Measurements from ENCODE around the gene PIK3C2B. TPM values are rescaled to one million over a fixed set of nuclear protein-coding genes. Genes with fewer than 3 reads are reported as not detected.

Gene PIK3C2B
- polyA plus RNA-seq, 5 donors: 25.5 to 45.7 (median 38.6) TPM

DNA sequence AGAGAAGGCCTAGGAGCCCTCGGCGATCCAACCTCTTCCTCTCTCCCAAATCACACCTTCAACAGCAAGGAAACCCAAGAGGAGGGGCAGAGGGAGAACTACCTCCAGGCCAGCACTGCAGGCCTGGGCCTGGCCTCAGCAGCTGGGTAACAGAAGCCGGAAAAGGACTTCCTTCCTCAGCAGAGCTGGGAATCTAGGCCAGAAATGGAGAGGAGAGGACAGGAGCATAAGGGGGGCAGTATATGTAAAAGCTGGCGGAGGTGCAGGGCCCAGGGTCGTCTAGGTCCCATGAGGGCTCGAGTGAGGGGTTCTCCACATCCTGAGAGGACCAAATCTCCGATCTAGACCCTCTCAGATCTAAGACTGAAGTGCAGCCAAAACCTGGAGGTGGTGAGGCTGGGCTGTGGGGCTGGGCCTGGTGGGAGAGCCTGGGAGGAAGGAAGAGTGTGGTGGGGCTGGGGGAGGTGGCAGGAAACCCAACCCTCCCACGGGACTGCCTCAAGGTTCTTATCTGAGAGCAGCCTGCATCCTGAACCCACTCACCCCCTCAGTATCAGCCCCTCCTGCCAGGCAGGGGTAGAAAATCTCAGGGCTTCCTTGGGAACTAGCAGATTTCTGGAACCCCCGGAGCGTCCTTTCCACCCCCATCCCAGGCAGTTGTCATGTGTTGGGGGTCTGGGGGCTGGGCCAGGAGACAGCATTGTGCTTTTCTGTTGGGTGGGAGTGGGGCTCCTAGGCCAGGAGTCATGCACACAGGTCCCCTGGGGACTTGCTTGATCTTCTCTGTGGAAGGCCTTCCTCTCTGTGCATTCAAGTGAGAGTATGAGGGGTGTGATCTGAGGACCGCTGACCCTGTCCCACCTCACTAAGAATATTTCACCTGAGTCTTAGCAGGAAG lies 33.0 kb downstream of the PIK3C2B start:
- DNase-seq: no peak

DNA sequence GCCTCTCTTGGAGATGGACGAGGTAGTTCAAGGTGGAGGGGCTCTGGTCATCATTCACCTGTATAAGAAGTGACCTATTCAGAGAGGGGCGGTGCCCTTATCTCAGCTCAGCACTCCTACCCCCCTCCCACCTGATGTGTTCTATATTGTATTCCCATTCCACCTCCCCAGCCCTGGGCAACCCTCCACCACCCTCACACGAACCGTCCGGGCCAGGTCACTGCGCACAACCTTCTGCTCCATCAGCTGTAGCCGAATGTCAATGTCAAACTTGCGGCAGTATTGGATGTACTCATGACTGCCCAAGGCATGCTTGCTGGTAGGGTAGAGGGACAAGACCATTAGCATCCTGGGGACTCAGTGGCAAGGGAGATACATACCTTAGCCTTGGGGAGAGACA lies 34.3 kb downstream of the PIK3C2B start:
- DNase-seq: no peak

DNA sequence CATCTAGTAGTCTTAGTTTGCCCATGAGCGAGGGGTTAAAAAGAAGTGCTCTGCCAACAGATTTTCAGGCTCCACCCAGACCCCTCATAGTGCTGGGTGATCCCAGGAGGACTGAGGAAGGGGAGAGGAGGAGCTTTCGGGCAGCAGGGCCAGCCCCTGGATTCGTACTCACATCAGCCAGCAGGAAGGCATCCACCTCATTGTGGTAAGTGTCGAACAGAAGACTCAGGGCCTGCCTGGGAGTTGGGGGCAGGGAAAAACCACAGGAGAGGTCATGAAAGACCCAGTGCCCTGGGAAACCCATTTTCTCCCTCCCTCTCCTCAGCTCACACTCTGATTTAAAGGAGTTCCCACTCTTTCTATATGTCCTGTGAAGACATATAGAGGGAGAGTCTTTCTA lies 34.9 kb downstream of the PIK3C2B start:
- DNase-seq: no peak

DNA sequence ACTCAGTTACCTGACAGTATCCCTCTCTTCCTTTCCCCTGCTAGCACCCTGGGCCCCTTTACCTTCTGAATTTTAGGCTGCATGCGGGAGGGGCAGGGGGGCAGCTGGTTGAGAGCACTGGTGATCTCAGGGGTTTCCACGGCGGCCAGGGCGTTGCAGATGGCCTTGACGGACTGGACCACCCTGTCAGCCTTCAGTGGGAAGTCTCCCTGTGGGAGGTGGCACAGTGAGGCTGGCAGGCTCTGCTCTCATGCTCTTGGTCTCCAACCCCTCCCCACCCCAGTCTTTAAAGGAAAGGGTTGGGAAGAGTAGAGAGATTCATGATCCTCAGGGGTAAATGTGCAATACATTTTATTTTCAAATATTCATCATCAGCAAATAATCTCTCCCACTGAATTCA lies 36.9 kb downstream of the PIK3C2B start:
- no peak for DNase-seq

DNA sequence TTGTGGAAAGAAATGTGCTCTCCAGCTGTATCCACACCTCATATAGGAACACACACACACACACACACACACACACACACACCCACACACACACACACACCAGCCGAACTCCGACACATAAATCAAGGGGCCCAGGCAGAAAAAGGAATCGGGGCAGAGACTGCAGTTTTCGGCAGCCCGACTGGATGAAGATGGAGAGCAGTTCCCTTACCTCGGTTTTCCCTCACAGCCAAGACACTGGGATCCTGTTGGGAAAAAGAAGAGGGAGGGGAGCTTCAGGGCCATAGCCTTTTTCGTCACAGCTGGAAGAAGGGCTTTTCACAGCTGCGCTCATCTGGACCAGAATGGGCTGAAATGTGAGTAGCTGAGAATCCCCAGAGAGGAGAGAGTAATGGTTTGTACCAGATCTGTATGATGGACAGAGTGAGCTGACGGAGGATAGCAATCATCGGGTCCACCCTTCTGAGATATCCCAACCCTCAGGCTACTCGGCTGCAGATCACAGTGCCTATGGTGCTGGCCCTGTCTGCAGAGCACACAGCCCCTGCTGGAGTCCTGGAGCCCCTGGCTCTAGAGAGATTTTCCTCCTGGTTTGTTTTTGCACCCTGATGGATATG lies 37.7 kb downstream of the PIK3C2B start:
- DNase-seq: peak; percentile 51 to 64

DNA sequence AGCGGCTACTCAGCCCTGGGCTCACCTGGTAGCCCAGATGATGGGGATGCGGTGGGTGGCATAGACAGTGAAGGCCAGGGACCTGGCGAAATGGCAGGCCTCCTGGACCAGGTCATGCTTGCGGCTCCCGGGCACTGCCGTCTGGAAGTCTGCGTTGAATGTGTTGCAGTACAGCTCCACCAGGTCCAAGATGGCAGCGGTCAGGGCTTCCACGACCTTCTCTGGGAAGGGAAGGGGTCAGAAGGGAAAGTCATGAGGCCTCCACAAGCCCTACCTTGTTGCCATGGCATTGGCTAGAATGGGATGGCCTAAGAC lies 38.8 kb downstream of the PIK3C2B start:
- no peak for DNase-seq

DNA sequence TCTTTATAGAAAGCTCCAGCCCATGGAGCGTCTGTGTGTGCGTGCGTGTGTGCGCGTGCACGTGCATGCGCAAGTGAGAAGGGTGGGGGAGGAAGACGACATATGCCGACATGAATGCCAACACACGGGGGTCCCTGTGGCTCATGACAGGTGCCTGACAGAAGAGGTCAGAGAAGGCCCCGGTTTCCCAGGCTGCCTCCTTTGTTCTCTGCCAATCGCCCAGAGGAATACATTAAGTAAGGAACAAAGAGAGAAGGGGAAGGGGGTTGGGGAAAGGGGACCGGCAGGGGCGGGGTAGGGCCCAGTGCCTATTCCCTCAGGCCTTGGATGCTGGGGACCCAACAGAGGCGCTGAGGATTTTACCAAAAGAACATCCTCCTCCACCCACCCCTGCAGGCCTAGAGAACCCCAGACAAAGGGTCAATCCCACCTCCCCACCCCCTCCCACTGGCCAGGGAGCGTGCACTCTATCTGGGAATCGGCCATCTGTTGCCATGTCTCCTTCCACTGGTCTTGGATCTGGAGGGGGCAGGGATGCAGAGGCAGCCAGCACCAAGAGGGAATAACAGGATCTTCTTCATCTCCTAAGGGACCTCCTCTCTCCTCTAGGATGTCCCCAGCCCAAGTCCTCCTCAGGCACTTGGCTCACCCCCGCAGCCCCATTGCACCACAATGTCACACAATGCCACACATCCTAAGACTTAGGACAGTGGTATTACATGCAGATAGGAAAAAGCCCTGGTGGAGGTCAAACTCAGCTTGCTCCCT lies 39.4 kb downstream of the PIK3C2B start:
- DNase-seq: no peak

DNA sequence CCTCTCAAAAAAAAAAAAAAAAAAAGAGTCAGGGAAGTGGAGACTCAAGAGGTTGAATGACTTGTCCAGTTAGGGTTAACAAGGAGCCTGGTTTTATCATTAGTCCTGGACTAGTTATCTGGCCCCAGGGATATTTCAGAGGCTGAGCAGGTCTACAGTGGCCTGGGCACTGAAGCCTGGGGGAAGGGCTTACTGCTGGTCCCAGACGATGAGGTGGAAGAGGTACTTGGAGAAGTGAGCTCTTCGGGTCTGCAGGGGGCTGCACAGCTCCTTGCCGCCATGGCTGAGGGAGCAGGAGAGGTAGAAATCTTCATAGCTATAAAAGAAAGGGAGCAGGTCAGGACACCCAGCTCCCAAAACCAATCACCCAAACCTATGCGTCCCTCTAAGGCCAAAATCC lies 40.1 kb downstream of the PIK3C2B start:
- no peak for DNase-seq

DNA sequence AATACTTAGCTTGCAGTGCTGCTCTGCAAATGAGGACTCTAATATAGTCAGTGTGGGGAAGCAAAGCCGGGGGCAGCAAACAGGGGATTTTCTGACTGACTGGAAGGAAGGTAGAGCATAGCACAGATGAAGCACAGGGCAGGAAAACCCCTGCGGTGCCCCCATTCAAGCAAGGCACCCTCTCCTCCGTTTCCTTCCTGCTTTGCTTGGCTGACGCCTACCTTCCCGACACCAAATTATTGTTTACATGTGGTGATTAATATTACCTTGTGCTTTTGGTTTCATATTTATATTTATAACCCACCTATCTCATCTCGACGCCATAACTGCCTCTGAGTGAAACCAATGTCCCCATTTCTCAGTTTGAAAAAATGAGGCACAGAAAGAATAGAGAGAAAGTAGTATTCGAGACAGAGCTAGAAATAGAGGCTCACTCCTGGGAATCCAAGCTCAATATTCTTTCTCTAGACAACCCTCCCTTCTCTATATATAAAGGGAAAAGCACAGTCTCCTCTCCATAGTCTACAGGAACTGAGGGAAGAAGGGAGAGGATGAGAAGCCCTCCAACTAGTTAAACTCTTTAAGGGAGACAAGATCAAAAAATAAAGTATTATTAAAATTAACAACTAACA lies 41.3 kb downstream of the PIK3C2B start:
- DNase-seq: no peak

DNA sequence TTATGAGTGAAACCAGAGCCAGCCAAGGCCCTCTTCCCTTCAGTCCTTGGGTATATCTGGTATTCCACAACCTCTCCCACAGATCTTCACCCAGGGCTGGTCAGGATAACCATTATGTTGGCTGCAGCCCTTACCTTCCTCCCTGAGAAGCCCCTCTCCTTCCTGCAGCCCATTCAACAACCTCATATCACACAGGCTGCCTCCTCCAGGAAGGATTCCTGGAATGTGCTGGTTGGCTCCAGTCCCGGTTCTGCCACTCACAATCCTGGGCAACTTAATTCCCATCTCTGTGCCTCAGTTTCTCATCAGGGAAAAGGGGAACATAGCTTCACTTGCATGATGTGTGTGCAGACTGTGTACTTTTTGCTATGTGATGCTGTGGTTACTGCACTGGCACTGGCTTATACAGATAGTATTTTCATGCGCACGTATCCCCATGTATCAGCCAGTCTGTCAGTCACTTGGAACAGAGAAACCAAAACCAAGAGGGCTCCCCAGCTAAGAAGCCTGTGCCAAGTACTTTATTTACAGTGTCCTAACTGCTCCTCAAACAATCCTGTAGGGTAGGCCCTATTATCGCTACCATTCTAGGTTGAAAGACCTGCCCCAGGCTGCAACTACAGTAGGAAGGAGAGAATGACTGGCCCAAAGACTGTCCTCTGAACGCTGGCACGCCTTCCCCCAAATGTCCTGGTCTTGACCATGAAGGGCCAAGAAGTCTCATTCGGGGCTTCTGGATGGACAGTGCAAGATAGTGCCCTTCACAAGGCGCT lies 43.1 kb downstream of the PIK3C2B start:
- no peak for DNase-seq

DNA sequence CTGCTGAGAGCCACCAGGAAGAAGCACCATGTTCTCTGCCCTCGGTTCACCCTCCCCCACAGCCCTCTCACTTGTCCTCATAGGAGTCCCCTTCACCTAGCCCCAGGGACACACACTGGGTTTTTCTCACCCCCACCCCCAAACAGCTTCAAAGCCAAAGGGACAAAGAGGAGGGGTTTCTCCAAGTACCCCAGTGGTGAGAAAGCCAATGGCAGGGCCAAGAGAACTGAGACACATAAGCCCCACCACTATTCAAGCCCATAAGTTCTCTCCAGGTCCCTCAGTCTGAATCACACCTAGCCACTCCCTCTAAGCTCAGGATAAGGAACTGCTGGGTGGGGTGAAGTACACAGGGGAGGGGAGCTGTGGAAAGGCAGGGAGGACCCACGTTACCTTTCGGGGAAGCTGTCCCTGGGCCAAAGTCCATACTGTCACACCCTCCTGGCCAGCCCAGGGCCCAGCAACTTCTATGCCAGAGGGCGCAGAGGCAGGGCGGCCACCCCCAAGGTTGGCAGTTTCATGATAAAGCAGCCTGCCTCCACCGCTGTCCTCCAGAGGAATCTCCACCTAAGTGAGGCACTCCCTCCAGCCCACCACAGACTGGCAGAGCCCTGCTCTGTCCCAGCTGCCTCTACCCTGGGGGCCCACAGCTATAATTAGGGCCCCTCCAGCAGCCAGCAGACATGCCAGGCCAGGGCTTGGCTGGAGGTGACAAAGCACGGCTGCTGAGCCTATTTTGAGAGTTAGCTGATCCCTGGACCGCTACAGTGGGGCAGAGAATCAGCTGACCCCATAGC lies 43.9 kb downstream of the PIK3C2B start:
- no peak for DNase-seq

DNA sequence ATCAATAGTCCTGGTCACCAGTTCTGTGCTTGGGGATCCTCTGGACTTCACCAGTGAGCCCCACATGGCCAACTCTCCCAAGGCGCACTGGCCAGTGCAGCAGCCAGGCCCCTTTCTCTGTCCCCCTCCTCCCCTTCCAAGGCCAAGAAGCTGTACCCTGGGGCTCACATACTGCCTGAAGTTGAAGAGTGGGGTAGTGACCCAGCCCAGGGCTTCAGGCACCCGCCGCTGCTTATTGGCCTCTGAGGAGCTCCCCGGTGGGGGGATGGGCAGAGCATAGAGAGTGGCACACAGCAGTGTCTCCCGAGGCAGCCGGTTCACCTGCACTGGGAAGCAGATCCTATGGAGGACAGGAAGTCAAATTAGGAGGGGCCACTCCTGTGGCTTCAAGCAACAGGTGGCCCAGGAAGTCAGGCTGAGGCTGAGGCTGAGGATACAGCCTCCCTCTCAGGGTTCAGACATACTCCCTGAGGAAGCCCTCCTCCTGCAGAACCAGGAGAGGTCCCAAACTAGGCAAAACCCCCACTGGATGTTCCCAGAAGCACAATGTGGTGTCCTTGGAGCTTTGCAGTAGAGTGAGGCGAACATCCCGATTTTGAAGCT lies 44.8 kb downstream of the PIK3C2B start:
- DNase-seq: no peak

DNA sequence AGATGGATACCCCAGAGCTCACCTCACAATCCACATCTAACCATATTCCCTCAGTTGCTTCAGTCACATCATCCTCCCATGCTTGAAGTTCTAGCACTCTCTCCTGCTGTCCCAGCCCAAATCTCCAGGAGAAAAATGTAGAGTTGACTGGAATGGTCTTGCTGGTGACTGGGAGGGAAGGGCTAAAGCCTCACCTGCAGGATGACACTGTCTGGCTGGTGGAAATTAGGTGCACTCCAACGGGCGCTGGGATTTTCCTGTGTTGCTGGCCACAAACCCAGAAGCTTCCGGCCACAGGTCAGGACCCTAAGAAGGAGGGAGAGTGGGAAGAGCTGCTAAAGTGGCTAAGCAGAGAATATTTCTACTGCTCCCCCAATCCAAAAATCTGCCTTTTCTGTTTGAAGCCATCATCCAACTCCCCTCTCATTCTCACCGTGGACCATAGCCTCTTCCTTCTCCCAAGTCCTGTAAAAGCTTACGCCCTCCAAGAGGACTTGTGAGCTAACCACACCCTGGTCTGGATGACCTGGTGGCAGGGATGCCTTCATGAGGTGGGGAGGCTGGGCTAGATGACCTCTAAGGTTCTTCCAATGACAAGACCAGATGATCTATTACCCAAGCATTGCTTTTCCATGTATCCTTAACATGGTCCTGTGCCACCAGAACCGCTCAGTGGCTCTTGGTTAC lies 45.5 kb downstream of the PIK3C2B start:
- DNase-seq: no peak

DNA sequence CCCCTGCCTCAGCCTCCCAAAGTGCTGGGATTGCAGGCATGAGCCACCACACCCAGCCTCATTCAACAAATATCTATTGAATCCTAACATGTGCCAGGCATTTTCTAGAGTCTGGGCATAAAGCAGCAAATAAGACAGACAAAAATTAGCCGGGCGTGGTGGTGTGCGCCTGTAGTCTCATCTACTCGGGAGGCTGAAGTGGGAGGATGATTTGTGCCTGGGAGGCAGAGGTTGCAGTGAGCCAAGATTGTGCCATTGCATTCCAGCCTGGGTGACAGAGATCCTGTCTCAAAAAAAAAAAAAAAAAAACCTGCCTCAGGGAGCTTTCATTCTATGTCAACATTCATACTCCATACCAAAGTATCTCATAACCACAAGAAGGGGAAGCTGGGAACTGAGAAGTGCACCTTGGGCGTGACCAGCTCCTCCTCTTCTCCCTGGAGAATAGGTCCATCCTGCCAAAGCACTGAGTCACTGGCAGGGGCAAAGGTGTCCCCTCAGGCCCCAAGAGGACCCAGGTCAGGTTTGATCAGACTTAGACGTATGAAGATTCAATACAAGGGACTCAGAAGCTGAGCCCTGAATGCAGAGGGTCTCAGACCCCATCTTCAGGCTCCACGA lies 46.2 kb downstream of the PIK3C2B start:
- no peak for DNase-seq

DNA sequence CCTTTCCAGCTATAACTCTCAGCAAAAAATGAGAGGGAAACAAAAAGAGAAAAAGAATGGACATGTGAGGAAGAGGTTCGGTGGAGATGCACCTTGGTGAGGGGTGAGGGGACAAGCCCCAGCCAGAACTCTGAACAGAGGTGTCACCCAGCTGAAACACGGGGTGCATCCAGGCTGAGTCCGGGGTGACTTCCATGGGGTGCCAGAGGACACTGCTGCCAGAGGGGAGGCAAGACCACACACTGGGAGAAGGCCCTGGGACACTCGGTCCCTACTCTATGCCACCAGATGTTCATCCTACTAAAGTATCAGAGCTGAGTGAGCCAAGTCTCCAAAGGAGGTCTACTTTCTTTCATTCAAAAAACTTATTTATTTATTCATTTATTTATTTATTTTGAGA lies 46.9 kb downstream of the PIK3C2B start:
- no peak for DNase-seq

DNA sequence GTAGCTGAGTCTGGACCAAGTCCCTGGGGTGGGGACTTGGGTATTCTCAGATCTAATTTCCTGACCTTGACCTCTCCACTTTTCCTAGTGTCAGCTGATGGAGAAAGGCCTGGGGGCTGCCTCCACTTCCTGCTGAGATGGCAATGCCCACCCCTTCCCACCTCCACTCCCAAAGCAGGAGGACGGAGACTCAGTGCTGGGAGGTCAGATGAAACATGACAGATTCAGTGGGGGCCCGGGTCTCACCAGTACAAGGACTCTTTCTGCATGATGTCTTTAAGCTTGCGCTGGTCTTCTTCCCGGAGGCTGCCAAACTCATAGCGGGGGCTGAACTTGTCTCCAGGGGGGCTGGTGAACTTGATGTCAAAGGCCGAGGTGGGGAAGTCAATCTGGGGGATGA lies 47.4 kb downstream of the PIK3C2B start:
- no peak for DNase-seq

DNA sequence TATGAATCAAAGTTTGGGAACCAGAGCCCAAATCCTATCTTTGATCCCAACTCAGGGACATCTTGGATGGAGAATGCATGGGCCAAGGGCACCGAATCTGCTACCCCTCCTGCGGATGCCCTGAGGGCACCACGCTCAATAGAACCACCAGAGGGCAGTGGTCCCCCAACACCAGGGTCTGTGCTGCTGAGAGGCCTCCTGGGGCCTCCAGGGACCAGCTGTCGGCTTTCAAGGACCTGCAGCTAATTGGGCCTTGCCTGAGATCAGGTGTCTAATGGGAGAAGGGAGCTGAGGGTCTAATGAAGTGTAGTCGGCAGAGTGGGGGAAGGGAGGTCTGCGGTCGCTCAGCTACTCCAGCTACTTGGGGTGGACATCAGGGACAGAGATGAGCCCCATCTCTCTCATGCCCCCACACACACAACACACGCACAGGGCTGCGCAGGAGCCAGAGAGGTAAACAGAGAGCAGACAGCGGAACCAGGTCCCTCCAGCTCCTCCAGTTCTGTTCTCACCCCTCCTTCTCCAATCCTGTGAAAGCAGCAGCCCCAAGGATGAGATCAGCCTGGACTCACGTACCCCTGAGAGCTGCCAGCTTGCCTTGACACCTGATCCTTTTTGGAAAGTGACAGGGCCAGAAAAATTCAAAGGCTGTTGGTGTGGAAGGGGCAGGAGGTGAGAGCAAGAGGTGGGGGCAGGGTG lies 48.0 kb downstream of the PIK3C2B start:
- DNase-seq: peak; percentile 47 to 61

DNA sequence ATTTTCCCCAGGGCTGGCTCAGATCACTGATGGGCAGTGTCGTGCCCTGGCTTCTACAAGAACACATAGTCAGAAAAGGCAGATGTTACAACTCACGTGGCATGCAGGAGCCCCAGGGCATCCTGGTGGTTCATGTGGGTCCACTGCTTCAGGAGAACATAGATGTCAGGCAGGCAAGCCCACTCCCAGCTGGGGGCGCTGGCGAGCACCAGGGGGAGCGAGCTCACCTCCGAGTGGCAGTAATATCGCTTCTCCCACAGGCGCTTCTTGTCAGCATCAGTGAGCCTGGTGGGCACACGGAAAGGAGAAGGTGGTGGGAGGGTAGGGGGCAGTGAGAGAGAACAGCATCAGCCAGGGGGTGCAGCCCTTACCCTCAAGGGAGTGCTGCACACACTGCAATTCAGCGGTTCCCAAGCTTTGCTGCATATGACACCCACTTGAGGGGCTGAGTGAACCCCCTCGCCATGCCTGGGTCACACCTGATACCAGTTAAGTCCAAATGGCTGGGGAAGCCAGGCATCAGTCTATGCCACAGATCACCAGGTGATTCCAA lies 48.7 kb downstream of the PIK3C2B start:
- no peak for DNase-seq

All from right lung (tissue), 5 donors.